ENCODE data around the gene ARL3. TPM values are rescaled to one million over a fixed set of nuclear protein-coding genes. Genes with fewer than 3 reads are reported as not detected.

The ARL3 gene
- total RNA-seq, 1 experiment from 2014 or later: 13.3 TPM

DNA sequence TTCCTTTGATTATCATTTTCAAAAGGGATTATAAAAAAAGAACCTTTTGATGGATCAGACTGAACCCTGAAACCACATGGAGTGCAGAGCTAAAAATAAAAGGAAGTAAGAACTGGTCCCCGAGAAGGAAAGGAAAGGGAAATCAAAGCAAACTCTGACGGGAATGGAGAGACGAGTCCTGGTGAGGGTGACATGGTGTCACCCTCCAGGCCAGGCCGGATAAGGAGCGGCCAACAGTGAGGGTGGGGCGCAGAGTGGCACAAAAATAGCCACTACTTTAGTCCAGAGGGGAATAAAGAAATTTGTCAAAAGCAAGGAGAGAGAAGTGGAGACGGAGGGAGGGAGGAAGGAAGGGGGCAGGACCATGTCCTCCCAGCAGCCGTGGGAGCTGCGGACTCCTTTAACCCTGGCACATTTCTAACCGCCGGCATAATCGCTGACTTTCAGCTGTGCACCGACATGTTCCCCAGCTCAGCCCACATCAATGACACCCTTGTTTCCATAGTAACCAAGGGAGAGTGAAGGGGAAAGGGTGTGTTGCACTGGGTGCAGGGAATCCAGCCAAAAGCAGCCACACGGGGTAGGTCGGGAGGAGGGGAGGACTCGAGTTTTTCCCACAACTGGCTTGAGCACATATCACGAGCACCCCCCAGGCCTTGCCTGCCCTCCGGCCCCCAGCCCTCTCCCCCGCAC, 40.2 kb downstream of the ARL3 start:
- CTCF ChIA-PET: no interaction called here
- Histone ChIP-seq H3K79me2 (ENCODE audit: insufficient read depth, low read length) (no peaks in the 10 kb centered on the region), H3K4me1 (ENCODE audit: control insufficient read depth in 1 of 2, insufficient read depth in 2 of 2, low read length in 2 of 2) (peaks cover 13 to 21% of the 10 kb centered on the region in 2 experiments), H3K27ac (ENCODE audit: low read depth, low read length) (no peak overlapping the region), H3K27me3 (ENCODE audit: insufficient read depth, low read length) (no peaks in the 10 kb centered on the region), H2AFZ (ENCODE audit: low read depth, low read length, poor library complexity, severe bottlenecking) (no peak overlapping the region), H4K20me1 (ENCODE audit: insufficient read depth) (no peaks in the 10 kb centered on the region), H3K9me2 (ENCODE audit: insufficient read depth) (no peaks in the 10 kb centered on the region), H3K36me3 (ENCODE audit: control insufficient read depth in 1 of 2, insufficient read depth in 2 of 2, low read length in 2 of 2) (no peaks in the 10 kb centered on the region; a peak in 1 of 4 replicates), H3K4me2 (ENCODE audit: low read length) (no peak overlapping the region), H3K9ac (ENCODE audit: low read length) (no peak overlapping the region), H3K4me3 (replicated peaks in 1 of 2; ENCODE audit: low read depth in 1 of 2, low read length in 2 of 2) (no peak overlapping the region), H3K9me3 (ENCODE audit: control insufficient read depth in 1 of 2, insufficient read depth in 1 of 2, low read depth in 1 of 2, low read length in 2 of 2) (no peaks in the 10 kb centered on the region)
- no TSS peak for BruUV-seq (replicated peaks)
- no peak for TF ChIP-seq ZBTB33 (IDR thresholded peaks at IDR 0.05; ENCODE audit: extremely low read depth, insufficient replicate concordance, low read length)
- TF ChIP-seq ZFX (IDR thresholded peaks at IDR 0.05): no peak
- DNase-seq (ENCODE audit: low read depth, low spot score): no peak
- intact Hi-C loops (cut with micrococcal nuclease): no loop called here
- ATAC-seq: no peak
- RAD21 ChIA-PET (ENCODE audit: low non-redundant PET in 1 of 2, low total read pairs in 2 of 2, uncharacterized antibody in 2 of 2, unreplicated experiment in 2 of 2): no interaction called here
- POLR2A ChIA-PET: no interaction called here

DNA sequence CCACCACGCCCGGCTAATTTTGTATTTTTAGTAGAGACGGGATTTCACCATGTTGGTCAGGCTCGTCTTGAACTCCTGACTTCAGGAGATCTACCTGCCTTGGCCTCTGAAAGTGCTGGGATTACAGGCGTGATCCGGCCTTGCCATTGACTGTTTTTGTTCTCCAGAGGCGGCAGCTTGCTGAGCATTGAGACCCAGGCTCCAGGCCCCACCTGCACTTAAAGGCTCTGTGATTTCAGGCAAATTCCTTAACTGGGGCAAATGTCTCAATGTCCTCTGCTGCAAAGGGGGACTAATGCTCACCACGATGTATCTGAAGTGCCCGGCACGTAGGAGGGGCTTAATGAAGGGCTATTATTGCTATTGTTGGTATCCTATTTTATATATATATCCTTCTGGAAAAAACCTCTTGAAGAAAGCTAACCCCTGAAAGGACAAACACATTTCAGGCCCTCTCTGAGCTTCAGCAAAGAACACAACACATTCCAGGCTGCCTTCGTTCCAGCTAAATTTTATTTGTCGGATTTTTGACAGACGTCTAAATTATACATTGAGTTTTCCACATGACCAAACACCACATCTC, 40.9 kb downstream of the ARL3 start:
- Histone ChIP-seq H3K9me3 (ENCODE audit: control insufficient read depth in 1 of 2, insufficient read depth in 1 of 2, low read depth in 1 of 2, low read length in 2 of 2) (no peaks in the 10 kb centered on the region), H4K20me1 (ENCODE audit: insufficient read depth) (no peaks in the 10 kb centered on the region), H3K79me2 (ENCODE audit: insufficient read depth, low read length) (no peaks in the 10 kb centered on the region), H3K4me3 (replicated peaks in 1 of 2; ENCODE audit: low read depth in 1 of 2, low read length in 2 of 2) (no peak overlapping the region), H3K27ac (ENCODE audit: low read depth, low read length) (no peak overlapping the region), H3K36me3 (ENCODE audit: control insufficient read depth in 1 of 2, insufficient read depth in 2 of 2, low read length in 2 of 2) (no peaks in the 10 kb centered on the region; a peak in 1 of 4 replicates), H3K9me2 (ENCODE audit: insufficient read depth) (no peaks in the 10 kb centered on the region), H3K9ac (ENCODE audit: low read length) (no peak overlapping the region), H3K4me2 (ENCODE audit: low read length) (no peak overlapping the region), H3K4me1 (ENCODE audit: control insufficient read depth in 1 of 2, insufficient read depth in 2 of 2, low read length in 2 of 2) (peaks cover 13 to 19% of the 10 kb centered on the region in 2 experiments), H3K27me3 (ENCODE audit: insufficient read depth, low read length) (no peaks in the 10 kb centered on the region), H2AFZ (ENCODE audit: low read depth, low read length, poor library complexity, severe bottlenecking) (no peak overlapping the region)
- RAD21 ChIA-PET (ENCODE audit: low non-redundant PET in 1 of 2, low total read pairs in 2 of 2, uncharacterized antibody in 2 of 2, unreplicated experiment in 2 of 2): no interaction called here
- CTCF ChIA-PET: no interaction called here
- ATAC-seq: no peak
- no peak for DNase-seq (ENCODE audit: low read depth, low spot score)
- BruUV-seq (replicated peaks): no TSS peak
- POLR2A ChIA-PET: interaction anchor here (0.7 kb wide), 1 partner anchor 818 kb away, joined by 4 read pairs; no protein-coding TSS in a partner anchor
- TF ChIP-seq REST (IDR thresholded peaks at IDR 0.05; ENCODE audit: low read depth): no peak
- no peak for TF ChIP-seq YY1 (IDR thresholded peaks at IDR 0.05; ENCODE audit: extremely low read depth, insufficient replicate concordance, low read depth, low read length)
- no peak for TF ChIP-seq CEBPB (IDR thresholded peaks at IDR 0.05; ENCODE audit: low read depth)
- intact Hi-C loops (cut with micrococcal nuclease): no loop called here

Data from HCT116 (cell line).